GM10248 (cell line): Measurements from ENCODE around the gene CUL2.

Experiments
- CTCF ChIA-PET: fragments of 300-600 bp; sonication (Branson Sonifier 250); formaldehyde crosslinking; extraction: SDS; loops from one replicate; lab custom pipeline; 2021; ENCODE audit warnings: antibody characterized with exemption; lab: Yijun Ruan, JAX
- POLR2A ChIA-PET: fragments of 350-650 bp; sonication (Branson Sonifier 250); formaldehyde crosslinking; extraction: SDS; loops from one replicate; lab custom pipeline; 2020; ENCODE audit warnings: antibody characterized with exemption; lab: Yijun Ruan, JAX
- DNase-seq: peaks from one replicate; pipeline ENCODE4 v3.0.0; 2012; ENCODE audit errors: extremely low spot score
- CTCF ChIP-seq: IDR thresholded peaks from 2 replicates; pipeline ENCODE4 v1.5.1; 2012; ENCODE audit warnings: mild to moderate bottlenecking, low read depth; ENCODE audit errors: extremely low read depth, missing control alignments, control extremely low read depth

The CUL2 gene

DNA sequence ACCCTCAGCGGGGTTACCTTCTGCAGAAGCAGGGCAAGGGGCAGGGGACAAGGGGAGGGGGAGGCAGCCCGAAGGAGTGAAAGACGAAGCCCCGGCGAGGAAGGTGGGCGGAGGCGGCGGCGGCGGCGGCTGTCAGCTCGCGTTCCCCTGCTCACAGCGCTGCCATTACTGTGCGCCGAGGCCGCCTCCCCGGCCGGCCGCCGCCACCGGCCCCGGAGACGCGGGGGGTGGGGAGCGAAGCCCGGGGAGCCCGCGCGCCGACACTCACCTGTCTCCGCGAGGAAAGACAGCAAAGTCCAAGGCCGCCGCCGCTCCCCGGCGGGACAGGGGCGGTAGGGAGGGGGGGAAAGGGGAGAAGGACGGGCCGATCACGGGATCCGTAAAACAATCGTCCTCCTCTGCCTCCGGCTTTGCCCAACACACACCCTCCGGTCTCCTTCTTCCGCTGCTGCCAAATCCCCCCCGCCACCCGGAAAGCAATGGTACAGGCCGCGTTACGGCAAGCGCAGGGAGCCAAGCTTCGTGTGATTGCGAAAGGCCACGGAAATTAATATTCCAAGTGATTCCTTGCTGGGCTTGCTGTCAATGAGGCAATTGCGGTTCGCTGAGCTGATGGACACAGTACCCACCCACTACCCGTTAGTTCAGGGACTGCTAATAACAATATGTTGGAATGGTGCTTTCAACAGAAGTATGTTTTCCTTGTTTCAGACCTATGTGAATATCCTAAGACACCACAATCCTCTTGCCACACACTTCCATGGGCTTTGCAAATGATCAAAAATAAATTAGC is at the start of gene CUL2:
TSS of gene CUL2 (minus strand) at position 180 of the 793 bp plus-strand sequence. CDS start 19,024 bp downstream, outside the sequence.
- DNase-seq = peak; percentile 94
- POLR2A ChIA-PET = no interaction called here
- no peak for TF ChIP-seq CTCF
- CTCF ChIA-PET = interaction anchor here (1.1 to 2.1 kb wide), 4 partner anchors 9 to 128 kb away, joined by 3 to 7 read pairs (median 5); no protein-coding TSS in a partner anchor

DNA sequence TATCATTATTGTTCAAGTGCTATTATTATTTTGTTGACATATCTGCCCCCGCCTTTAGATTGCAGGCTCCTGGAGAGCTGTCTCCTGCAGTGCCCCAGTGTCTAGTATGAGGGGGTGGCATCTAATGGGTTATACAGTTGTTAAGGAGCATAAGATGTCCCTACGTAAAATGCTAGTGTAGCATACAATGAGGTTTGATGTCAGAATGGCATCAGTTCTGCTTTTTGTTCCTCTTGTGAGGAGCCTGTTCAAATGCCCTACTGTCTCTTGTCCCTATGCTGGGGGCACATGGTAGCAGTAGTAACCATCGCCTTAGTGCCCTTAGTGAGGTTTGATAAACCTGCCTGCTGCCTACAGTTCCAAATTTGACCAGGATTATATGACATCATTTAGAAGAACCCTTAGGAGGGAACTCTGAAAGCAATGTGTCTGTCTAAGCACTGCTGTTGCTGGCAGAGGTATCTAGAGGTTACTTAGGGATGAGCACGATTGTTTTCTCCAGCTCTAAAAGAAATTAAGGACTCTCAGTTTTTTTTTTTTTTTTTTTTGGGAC is 46.2 kb upstream of the CUL2 start:
- POLR2A ChIA-PET = interaction anchor here (0.6 kb wide), 2 partner anchors 51 to 114 kb away, joined by 5 read pairs; no protein-coding TSS in a partner anchor
- DNase-seq = peak; percentile 34
- TF ChIP-seq CTCF = no peak
- CTCF ChIA-PET = interaction anchor here (1.0 to 3.9 kb wide), 3 partner anchors 15 to 59 kb away, joined by 3 to 23 read pairs (median 3); no protein-coding TSS in a partner anchor

DNA sequence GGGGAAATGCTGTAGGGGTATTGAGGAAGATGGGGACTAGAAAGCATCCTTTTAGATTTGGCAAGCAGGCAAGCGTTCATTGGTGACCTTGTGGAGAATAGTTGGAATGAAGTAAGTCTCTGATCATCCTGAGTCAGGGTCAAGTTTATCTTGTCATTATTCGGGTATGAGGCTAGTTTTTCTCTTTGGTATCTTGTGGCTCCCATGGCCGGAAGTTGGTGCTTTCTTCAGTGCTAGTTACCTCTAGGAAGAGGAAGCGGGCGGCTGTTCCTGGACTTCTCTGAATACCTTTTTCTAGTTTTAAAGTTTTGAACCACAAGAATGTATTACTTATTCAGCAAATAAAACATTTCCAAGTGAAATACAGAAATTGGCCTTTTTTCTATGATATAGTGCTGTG is 45.7 kb upstream of the CUL2 start:
- CTCF ChIA-PET = interaction anchor here (1.0 to 3.9 kb wide), 2 partner anchors 15 to 60 kb away, joined by 3 to 23 read pairs; no protein-coding TSS in a partner anchor
- TF ChIP-seq CTCF = no peak
- POLR2A ChIA-PET = no interaction called here
- DNase-seq = no peak

DNA sequence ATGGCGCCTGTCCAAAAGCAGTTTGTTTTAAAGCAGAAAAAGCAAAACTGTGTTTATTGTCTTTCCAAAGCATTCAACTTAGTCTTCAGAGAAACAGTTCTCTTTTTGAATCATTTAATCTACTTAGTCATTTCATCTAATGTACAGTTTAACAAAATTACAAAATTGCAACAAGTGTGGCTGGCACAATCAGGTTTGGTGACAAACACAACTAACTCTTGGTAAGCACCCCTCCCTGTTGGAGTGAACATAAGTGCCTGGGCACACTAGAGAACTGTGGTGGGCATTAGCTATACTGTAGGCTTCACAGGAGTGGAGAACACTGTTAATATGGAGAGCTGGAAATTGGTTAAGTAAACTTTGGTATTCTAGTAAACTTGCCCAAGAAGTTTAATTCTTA is 43.4 kb upstream of the CUL2 start:
- TF ChIP-seq CTCF = no peak
- no peak for DNase-seq
- ChIA-PET POLR2A (no interaction called here), CTCF (interaction anchor here (1.0 to 2.3 kb wide), 2 partner anchors 10 to 16 kb away, joined by 3 to 9 read pairs; no protein-coding TSS in a partner anchor)

DNA sequence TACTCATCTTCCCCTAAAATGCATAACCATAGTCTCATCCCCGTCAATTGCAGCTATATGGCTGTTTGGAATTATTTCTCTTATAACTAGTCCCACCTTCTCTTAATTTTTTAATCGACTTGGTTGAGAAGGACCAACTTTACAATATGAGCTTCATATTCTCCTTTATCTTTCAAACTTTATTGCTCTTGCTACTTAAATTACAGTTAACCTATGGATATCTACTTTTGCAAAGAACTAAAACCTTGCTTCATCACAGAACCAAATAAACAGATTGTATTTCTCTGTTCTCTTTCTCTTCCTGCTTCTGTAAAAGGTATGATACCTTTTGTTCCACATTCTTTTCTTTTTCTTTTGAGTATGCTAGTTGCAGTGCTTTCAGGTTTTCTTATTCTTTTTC is 42.6 kb upstream of the CUL2 start:
- ChIA-PET CTCF (interaction anchor here (0.6 to 15.4 kb wide), 5 partner anchors 11 to 85 kb away, joined by 3 to 147 read pairs (median 7); no protein-coding TSS in a partner anchor), POLR2A (no interaction called here)
- DNase-seq = no peak

More for the DNA sequence above, 42.6 kb upstream of the CUL2 start:
- TF ChIP-seq CTCF = no peak
